Heart left ventricle (tissue), 13 donors: Measurements from ENCODE around the gene SNRPB2.

ENCODE experiments used
- CTCF ChIP-seq, 12 donors: fragments of 200-600 bp; sonication (generic) in 4 of 12; IDR thresholded peaks; one replicate each; pipeline versions ENCODE4 v1.5.0 to v1.8.0; 2018 to 2022; ENCODE audit warnings: antibody characterized with exemption in 12 of 12, mild to moderate bottlenecking in 5 of 12
- POLR2A ChIP-seq, 2 donors: fragments of 450-650 bp; IDR thresholded peaks; one replicate each; pipeline ENCODE4 v1.6.1; 2017; ENCODE audit warnings: antibody characterized with exemption in 2 of 2, mild to moderate bottlenecking in 2 of 2, moderate library complexity in 2 of 2
- donor health status: ischemic (EF 13 %, LVEDD 7.1; RV severe dilation, severe dysfunction).
- donor health status: DM: no; HTN: yes; CAD: no.
- donor health status: DM: no; HTN: no; CAD: no.
- donor health status: ischemic (EF 25% LVEDD 6.9; RV normal size, moderate dysfunction).
- donor health status: ischemic (EF 25% LVEDD 5.7; RV mildly dilated, moderate dysfunction).
- donor health status: ischemic (EF 35%, LVEDD 5.7; RV mildly dilated, moderate dysfunction).
- donor health status: nonischemic (EF 11% LVEDD 7.7; RV severe dilation, severe dysfunction).
- donor health status: DM: yes; HTN: yes; CAD: no.
- donor health status: PGD.
- donor health status: ischemic (EF 29% LVEDD 5.4; RV normal size, mild dysfunction).
- donor health status: nonischemic (EF 23%, LVEDD 6.1; RV moderate dilation, normal function).

GRCh38 chr20:16781496-16781895, 51.7 kb downstream of the SNRPB2 start:
- TF ChIP-seq POLR2A (IDR thresholded peaks at IDR 0.05), result no peak
- no peak for TF ChIP-seq CTCF (IDR thresholded peaks at IDR 0.05)
